WTC11 (cell line): Measurements from ENCODE around the gene CYP27B1. TPM values are rescaled to one million over a fixed set of nuclear protein-coding genes. Genes with fewer than 3 reads are reported as not detected.

ENCODE experiments used
- ATAC-seq: fragments of 200-7000 bp; cut with Tn5 transposase; 2 replicates; pipeline ENCODE4 v1.10.0; 2021; ENCODE audit warnings: mild to moderate bottlenecking, moderate library complexity
- CTCF ChIA-PET: fragments of 300-600 bp; sonication (Branson Sonifier 250); formaldehyde crosslinking; loops from one replicate; lab custom pipeline; 2021; ENCODE audit warnings: antibody characterized with exemption; lab: Charles Lee
- POLR2A ChIA-PET: fragments of 350-600 bp; sonication (Branson Sonifier 250); formaldehyde crosslinking; loops from one replicate; lab custom pipeline; 2021; ENCODE audit warnings: antibody characterized with exemption; lab: Charles Lee
- DNase-seq: peaks from one replicate; pipeline ENCODE4 v3.0.0; 2021; ENCODE audit warnings: low spot score
- H3K27ac Mint-ChIP-seq: 2 replicates; pipeline ENCODE4 v1.8.0; 2021; ENCODE audit warnings: mixed read lengths
- H3K27me3 Mint-ChIP-seq: 2 replicates; pipeline ENCODE4 v1.8.0; 2021; ENCODE audit warnings: low read depth, mild to moderate bottlenecking, moderate library complexity, mixed read lengths
- H3K36me3 Mint-ChIP-seq: 2 replicates; pipeline ENCODE4 v1.8.0; 2021; ENCODE audit warnings: mixed read lengths
- H3K4me1 Mint-ChIP-seq: 2 replicates; pipeline ENCODE4 v1.8.0; 2022; ENCODE audit warnings: mixed read lengths
- H3K4me3 Mint-ChIP-seq: 2 replicates; pipeline ENCODE4 v1.8.0; 2021; ENCODE audit warnings: mild to moderate bottlenecking, moderate library complexity, mixed read lengths
- H3K9me3 Mint-ChIP-seq: 2 replicates; pipeline ENCODE4 v1.8.0; 2021; ENCODE audit warnings: mixed read lengths
- ARID4B ChIP-seq: sonication (generic); formaldehyde crosslinking; IDR thresholded peaks from 2 replicates; pipeline ENCODE4 v1.8.0; 2023; ENCODE audit warnings: missing genetic modification reagents, mild to moderate bottlenecking, borderline replicate concordance
- E2F1 ChIP-seq: sonication (generic); formaldehyde crosslinking; IDR thresholded peaks from 2 replicates; pipeline ENCODE4 v1.8.0; 2022; ENCODE audit warnings: mild to moderate bottlenecking, missing genetic modification reagents
- ERG ChIP-seq: fragments of 250-450 bp; sonication (Bioruptor Pico); IDR thresholded peaks from 2 replicates; pipeline ENCODE4 v1.8.0; 2021; ENCODE audit warnings: mild to moderate bottlenecking
- ETV6 ChIP-seq: sonication (generic); formaldehyde crosslinking; IDR thresholded peaks from 2 replicates; pipeline ENCODE4 v1.8.1; 2022; ENCODE audit warnings: mild to moderate bottlenecking, missing genetic modification reagents
- HMGXB4 ChIP-seq: sonication (generic); formaldehyde crosslinking; IDR thresholded peaks from 2 replicates; pipeline ENCODE4 v1.8.1; 2023; ENCODE audit warnings: mild to moderate bottlenecking, moderate library complexity, missing genetic modification reagents
- JUN ChIP-seq: sonication (generic); formaldehyde crosslinking; IDR thresholded peaks from 2 replicates; pipeline ENCODE4 v1.8.0; 2023; ENCODE audit warnings: mild to moderate bottlenecking, missing genetic modification reagents
- MYBL2 ChIP-seq: sonication (generic); formaldehyde crosslinking; IDR thresholded peaks from 2 replicates; pipeline ENCODE4 v1.8.1; 2023; ENCODE audit warnings: mild to moderate bottlenecking, moderate library complexity, missing genetic modification reagents
- NFE2L1 ChIP-seq: sonication (generic); formaldehyde crosslinking; IDR thresholded peaks from 2 replicates; pipeline ENCODE4 v1.8.1; 2023; ENCODE audit warnings: missing genetic modification reagents
- NR2C2 ChIP-seq: sonication (generic); formaldehyde crosslinking; IDR thresholded peaks from 2 replicates; pipeline ENCODE4 v1.8.0; 2022; ENCODE audit warnings: mild to moderate bottlenecking, missing genetic modification reagents
- SMAD4 ChIP-seq: sonication (generic); formaldehyde crosslinking; IDR thresholded peaks from 2 replicates; pipeline ENCODE4 v1.8.0; 2022; ENCODE audit warnings: mild to moderate bottlenecking, missing genetic modification reagents
- SOX15 ChIP-seq: fragments of 250-450 bp; sonication (Bioruptor Pico); IDR thresholded peaks from 2 replicates; pipeline ENCODE4 v1.9.0; 2021; ENCODE audit warnings: mild to moderate bottlenecking
- TCF7 ChIP-seq: sonication (generic); formaldehyde crosslinking; IDR thresholded peaks from 2 replicates; pipeline ENCODE4 v1.8.0; 2022; ENCODE audit warnings: mild to moderate bottlenecking, low read depth, missing genetic modification reagents, moderate library complexity
- TEAD1 ChIP-seq: sonication (generic); formaldehyde crosslinking; IDR thresholded peaks from 2 replicates; pipeline ENCODE4 v1.8.0; 2022; ENCODE audit warnings: mild to moderate bottlenecking, missing genetic modification reagents
- USF2 ChIP-seq: sonication (generic); formaldehyde crosslinking; IDR thresholded peaks from 2 replicates; pipeline ENCODE4 v1.8.1; 2023; ENCODE audit warnings: mild to moderate bottlenecking, missing genetic modification reagents, moderate library complexity
- ZNF121 ChIP-seq: sonication (generic); formaldehyde crosslinking; IDR thresholded peaks from 2 replicates; pipeline ENCODE4 v1.8.0; 2023; ENCODE audit warnings: missing genetic modification reagents
- ZNF219 ChIP-seq: sonication (generic); formaldehyde crosslinking; IDR thresholded peaks from 2 replicates; pipeline ENCODE4 v1.8.0; 2023; ENCODE audit warnings: missing genetic modification reagents, mild to moderate bottlenecking, borderline replicate concordance
- ZNF512 ChIP-seq: sonication (generic); formaldehyde crosslinking; IDR thresholded peaks from 2 replicates; pipeline ENCODE4 v1.8.1; 2022; ENCODE audit warnings: missing genetic modification reagents, borderline replicate concordance
- ZSCAN18 ChIP-seq: fragments of 250-450 bp; sonication (Bioruptor Pico); IDR thresholded peaks from 2 replicates; pipeline ENCODE4 v2.1.2; 2022; ENCODE audit warnings: mild to moderate bottlenecking, moderate library complexity
- total RNA-seq: library from RNA; stranded (reverse); gene quantifications from 3 replicates; pipeline ENCODE4 v1.2.3, GENCODE V29; 2021

Gene CYP27B1
- total RNA-seq, 1 experiment from 2014 or later: 2.1 TPM

GRCh38 chr12:57811028-57811755 lies 44.3 kb upstream of the CYP27B1 start:
- TF ChIP-seq TEAD1 (CRISPR knock-in tag): no peak
- no peak for TF ChIP-seq USF2 (CRISPR knock-in tag)
- no peak for TF ChIP-seq NFE2L1
- no peak for TF ChIP-seq MYBL2 (CRISPR knock-in tag)
- TF ChIP-seq SOX15 (CRISPR knock-in tag): no peak
- no peak for TF ChIP-seq E2F1 (CRISPR knock-in tag)
- no peak for TF ChIP-seq SMAD4 (CRISPR knock-in tag)
- TF ChIP-seq ZNF219 (CRISPR knock-in tag): no peak
- TF ChIP-seq ETV6 (CRISPR knock-in tag): no peak
- TF ChIP-seq HMGXB4: no peak
- TF ChIP-seq ZNF121 (CRISPR knock-in tag): no peak
- no peak for TF ChIP-seq NR2C2 (CRISPR knock-in tag)
- TF ChIP-seq ERG (CRISPR knock-in tag): no peak
- TF ChIP-seq JUN (CRISPR knock-in tag): no peak
- TF ChIP-seq TCF7 (CRISPR knock-in tag): no peak
- TF ChIP-seq ZSCAN18: no peak
- no peak for TF ChIP-seq ARID4B (CRISPR knock-in tag)
- no peak for TF ChIP-seq ZNF512 (CRISPR knock-in tag)
- ATAC-seq (no peak), DNase-seq (no peak)
- Mint-ChIP-seq H3K4me3 (no peak overlapping the region), H3K27ac (no peak overlapping the region), H3K9me3 (no peaks in the 10 kb centered on the region), H3K4me1 (peaks cover 8% of the 10 kb centered on the region; the same call in 1 of the 2 replicates), H3K36me3 (no peaks in the 10 kb centered on the region; the same call in 1 of the 2 replicates), H3K27me3 (no peaks in the 10 kb centered on the region; the same call in 1 of the 2 replicates)
- ChIA-PET POLR2A (no interaction called here), CTCF (interaction anchor here (1.0 kb wide), 1 partner anchor 8 kb away, joined by 7 read pairs; no protein-coding TSS in a partner anchor)
